Jurkat, Clone E6-1 (cell line): ENCODE measurements around the gene NPHP4.
"Not testable (repeated sequence)": the region's sequence is repeated elsewhere in the genome, so short reads cannot be mapped to it uniquely, and the experiment has no call there.

Experiments
- DNase-seq: peaks from one replicate; pipeline ENCODE4 v3.0.0-alpha.2; 2011; ENCODE audit warnings: low read depth, low spot score
- H3K4me3 ChIP-seq: 2 replicates; pipeline ENCODE4 v1.5.1; 2011; ENCODE audit warnings: mild to moderate bottlenecking, low read length, control low read depth, moderate library complexity

NPHP4 gene

DNA sequence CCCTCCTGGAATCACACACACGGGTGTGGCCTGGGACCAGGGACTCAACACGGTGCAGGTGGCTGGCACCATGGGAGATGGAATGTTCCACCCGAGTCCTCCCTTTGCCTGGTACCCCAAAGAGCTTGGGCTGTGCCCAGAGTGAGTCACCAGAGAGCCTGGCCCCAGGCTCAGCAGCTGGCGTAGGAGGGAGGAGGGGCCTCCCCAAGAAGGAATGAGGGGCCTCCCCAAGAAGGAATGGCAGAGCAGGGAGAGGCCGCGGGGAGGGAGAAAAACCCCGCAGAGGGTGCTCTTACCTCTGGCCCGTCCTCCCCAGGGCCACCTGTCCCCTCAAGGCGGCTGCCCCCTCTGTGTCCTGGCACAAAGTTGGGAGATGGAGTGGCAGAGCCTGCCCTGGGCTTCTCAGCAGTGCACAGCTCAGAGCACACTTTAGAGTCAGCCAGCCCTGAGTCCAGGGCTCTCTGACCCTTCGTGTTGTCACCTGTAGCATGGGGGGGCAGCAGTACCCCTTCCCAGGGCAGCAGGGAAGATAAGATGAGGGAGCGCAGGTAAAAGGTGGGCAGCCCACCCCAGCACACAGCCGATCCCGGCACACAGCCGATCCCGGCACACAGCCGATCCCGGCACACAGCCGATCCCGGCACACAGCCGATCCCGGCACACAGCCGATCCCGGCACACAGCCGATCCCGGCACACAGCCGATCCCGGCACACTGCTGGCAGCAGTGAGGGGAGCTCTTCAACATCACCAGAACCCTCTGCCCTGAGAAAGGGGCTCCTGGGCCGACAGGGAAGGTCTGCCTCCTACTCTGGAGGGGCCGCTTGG is 33.3 kb upstream of the NPHP4 start:
- H3K4me3 ChIP-seq = peak overlapping the region; percentile 93
- DNase-seq = no peak

DNA sequence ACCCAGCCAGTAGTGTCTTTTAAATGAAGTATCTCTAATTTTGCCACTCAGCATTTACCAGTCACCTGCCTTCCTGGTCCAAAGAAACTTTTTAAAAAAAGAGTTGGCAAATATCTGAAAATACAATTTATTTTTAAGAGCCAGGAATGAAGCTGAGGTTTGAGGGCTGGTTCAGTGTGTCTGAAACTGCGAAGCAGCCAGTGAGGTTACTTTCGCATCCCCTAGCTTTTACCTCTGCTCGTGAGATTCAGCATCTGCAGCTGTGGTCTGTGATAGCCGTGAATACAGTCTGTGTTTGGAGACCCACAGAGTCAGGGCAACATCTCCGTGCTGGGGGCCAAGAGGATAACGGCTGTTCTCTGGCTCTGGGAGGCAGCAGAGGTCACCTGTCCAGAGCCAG is 32.2 kb upstream of the NPHP4 start:
- H3K4me3 ChIP-seq = no peak overlapping the region
- DNase-seq = no peak

DNA sequence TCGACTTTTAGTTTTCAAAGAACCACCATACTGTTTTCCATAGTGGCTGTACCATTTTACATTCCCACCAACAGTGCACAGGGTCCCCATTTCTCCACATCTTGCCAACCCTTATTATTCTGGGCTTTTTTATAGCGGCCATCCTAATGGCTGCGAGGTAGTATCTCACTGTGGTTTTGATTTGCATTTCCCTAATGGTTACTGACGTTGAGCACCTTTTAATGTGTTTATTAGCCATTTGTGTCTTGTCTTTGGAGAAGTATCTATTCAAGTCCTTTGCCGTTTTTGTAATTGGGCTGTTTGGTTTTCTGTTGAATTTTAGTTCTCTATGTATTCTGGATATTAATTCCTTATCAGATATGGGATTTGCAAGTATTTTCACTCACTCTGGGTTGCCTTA is 31.1 kb upstream of the NPHP4 start:
- no peak for DNase-seq
- no peak overlapping the region for H3K4me3 ChIP-seq

- H3K4me3 ChIP-seq = no peak overlapping the region
- DNase-seq = no peak
Measured at GRCh38 chr1:6022193-6022592, 30.0 kb upstream of the NPHP4 start.

DNA sequence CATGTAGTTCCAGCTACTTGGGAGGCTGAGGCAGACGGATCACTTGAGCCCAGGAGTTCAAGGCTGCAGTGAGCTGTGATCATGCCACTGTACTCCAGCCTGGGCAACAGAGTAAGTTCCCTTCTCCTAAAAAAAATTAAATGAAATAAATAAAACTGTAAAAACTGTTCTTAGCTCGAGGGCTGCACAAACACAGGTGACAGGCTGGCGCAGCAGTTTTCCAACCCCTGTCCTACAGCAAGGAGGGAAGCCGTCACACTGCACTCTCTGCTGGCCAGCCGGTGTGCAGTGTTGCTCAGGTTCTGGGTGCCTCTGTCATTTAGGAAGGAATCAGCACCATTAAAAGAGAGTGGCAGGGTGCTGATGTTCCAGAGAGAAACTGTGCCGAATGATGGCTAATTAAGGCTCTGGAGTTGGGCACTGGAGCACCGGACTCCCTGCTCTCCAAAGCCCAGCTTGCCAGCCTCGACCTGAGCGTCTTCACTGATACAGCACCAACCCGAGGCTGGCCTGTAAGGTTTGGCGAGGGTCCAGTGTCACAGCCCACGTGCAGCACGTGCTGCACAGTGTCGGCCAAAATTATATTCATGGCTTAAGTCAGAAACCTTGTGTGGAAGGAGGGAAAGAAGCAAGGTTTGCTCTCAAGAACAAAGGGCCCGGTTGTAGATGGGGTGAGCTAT is 27.1 kb upstream of the NPHP4 start:
- H3K4me3 ChIP-seq = no peak overlapping the region
- no peak for DNase-seq

DNA sequence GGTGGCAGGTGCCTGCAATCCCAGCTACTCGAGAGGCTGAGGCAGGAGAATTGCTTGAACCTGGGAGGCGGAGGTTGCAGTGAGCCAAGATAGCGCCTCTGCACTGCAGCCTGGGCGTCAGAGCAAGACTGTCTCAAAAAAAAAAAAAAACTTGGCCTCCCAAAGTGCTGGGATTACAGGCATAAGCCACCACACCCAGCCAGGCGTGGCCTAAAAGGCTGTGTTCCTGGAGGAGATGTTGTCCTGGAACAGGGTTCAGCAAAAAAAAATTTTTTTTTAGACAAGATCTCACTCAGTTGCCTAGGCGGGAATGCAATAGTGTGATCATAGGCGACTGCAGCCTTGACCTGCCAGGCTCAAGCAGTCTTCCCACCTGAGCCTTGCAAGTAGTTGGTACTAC is 25.4 kb upstream of the NPHP4 start:
- DNase-seq, H3K4me3 ChIP-seq: not testable (repeated sequence)

GRCh38 chr1:6016191-6016865 is 24.1 kb upstream of the NPHP4 start:
- no peak for DNase-seq
- H3K4me3 ChIP-seq = no peak overlapping the region

- no peak overlapping the region for H3K4me3 ChIP-seq
- no peak for DNase-seq
Measured at GRCh38 chr1:6014130-6014999, 22.1 kb upstream of the NPHP4 start.

DNA sequence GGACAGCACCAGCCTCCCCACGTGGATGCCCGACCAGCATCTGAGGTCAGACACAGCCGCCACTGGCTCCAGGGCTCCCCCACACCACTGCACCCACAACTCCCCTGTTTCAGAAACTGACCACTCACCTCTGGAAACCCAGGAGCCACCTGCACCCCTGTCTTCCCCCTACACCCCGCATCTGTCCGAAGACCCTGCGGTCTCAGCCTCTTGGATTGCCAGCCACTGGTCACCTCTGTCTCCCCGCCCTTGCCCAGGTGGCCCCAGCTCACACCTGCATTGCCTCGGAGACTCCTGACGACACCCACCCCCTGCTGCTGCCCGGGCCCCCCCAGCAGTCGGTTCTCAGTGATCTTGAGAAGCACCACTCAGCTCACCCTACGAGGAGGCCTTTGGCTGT is 21.3 kb upstream of the NPHP4 start:
- DNase-seq = no peak
- no peak overlapping the region for H3K4me3 ChIP-seq

DNA sequence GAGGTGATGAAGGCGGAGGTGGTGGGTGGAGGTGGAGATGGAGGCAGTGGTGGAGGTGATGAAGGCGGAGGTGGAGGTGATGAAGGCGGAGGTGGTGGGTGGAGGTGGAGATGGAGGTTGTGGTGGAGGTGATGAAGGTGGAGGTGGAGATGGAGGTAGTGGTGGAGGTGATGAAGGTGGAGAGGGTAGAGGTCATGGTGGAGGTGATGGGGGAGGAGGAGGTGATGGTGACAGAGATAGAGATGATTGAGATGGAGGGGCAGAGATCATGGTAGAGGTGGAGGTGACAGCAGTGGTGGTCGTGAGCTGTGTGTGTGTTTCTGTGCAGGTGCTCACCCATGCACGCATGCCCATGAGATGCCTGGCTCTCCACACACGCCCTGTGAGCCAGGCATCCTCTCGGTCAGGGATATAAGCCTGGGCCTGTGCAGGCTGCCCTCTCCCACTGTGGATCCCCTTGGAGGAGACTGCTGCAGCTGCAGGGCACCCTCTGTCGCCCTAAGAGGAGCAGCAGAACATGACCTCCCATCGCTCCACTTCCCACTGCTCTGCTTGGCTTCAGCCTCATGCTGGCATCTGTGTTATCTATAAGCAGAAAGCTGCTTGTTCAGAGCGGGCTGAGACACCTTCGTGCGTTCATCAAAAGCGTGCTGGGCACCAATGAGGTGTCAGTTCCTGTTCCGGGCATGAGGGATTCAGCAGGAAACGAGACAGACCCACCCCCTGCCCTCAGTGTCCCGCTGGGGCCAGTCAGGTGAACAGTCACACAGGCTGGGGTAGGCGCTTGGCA is 20.5 kb upstream of the NPHP4 start:
- no peak for DNase-seq
- no peak overlapping the region for H3K4me3 ChIP-seq

- no peak overlapping the region for H3K4me3 ChIP-seq
- no peak for DNase-seq
Measured at GRCh38 chr1:6011946-6012258, 19.7 kb upstream of the NPHP4 start.

GRCh38 chr1:6011161-6011945 is 19.1 kb upstream of the NPHP4 start:
- no peak overlapping the region for H3K4me3 ChIP-seq
- DNase-seq = no peak

DNA sequence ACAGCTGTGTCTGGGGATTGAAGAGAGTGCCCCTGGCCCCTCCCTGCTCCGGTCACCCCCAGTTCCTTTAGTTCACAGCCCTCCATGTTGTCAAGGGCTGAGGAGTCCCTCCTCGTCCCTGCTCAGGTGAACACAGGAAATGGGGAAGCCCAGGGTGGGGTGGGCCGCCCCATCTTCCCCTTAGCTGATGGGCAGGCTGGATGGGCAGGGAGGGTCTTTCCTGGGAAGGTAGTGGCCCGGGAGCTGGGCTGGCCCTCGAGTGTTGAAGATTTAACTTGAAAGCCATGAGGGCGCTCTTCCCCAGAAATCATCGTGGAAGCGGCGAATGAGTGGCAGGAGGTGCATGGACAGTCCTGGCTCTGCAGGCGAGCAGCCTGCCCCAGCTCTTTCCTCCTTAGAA is 18.3 kb upstream of the NPHP4 start:
- no peak overlapping the region for H3K4me3 ChIP-seq
- DNase-seq = no peak

- DNase-seq = no peak
- no peak overlapping the region for H3K4me3 ChIP-seq
Measured at GRCh38 chr1:6009120-6010040, 17.2 kb upstream of the NPHP4 start.

DNA sequence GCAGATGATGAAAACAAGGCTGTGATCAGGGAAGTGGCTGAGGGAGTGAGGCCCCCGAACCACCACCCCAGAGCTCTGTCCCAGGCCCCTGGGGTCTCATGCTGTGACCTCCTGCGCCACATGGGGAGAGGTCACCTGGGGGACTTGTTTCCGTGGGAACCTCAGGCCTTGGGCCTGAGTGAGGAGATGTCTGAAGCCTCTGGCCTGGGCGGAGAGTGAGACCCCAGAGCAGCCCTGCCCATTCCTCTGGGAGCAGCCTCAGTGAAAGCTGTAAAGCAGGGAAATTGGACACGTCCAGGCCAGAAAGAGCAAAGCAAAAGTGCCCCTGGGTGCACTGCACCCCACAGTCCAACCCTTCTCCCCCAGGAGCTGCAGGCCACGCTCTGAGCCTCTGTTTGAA is 16.5 kb upstream of the NPHP4 start:
- H3K4me3 ChIP-seq = no peak overlapping the region
- no peak for DNase-seq

DNA sequence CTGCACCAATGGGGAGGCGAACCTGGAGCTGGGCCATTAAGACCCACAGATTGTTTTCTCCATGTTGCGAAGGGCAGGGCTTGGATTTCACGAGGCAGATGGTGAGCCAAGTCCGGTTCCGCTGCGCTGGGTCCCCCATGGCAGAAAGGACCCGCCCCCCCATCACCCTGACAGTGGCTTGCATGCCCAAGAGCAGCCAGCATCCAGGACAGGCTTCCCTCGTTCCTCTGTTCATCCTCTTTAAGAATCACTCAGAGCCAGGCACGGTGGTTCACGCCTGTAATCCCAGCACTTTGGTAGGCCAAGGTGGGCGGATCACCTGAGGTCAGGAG is 15.8 kb upstream of the NPHP4 start:
- no peak overlapping the region for H3K4me3 ChIP-seq
- no peak for DNase-seq
